ENCODE results near the gene SBF2. TPM values are rescaled to one million over a fixed set of nuclear protein-coding genes. Genes with fewer than 3 reads are reported as not detected.

The SBF2 gene
- total RNA-seq, 1 donor from 2014 or later, result 34.5 TPM

DNA sequence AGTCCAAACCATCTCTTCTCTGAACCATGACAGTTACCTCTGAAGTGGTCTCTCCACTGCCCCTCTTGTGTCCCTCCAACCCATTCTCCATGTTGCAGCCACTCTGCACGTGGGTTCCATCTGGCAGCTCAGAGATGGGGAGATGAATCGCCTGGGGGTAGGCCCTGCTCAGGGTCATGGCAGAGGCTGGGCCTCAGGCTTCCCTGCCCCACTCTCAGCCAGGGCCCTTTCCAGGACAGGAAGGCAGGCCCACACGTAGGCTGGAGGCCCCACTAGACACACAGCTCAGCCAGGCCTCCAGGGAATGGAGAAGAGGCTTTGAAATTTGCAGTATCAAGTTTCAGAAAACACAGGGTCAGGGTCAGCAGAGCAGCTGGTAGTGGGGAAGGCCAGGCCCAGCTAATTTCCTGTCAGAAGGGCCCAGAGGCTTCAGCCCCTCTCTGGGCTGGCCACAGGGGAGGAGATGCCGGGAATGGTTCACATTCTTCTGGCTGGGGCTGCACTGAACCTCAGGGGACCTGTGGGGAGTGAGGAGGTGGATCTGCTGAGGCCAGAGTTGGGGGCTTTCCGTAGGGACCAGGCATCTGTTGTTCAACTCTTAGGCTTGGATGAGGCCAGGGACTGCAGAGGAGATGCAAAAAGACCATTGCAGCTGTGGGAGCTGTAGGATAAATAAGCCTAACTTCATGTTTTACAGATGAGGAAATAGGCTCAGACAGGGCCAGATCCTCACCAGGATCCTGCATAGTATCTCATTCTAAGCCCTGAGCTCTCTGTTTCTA is 528.5 kb downstream of the SBF2 start:
- Histone ChIP-seq H3K9me3 (no peaks in the 10 kb centered on the region), H3K27me3 (no peaks in the 10 kb centered on the region), H3K4me1 (peaks cover 7 to 18% of the 10 kb centered on the region in 2 donors), H3K36me3 (no peaks in the 10 kb centered on the region), H3K4me3 (no peak overlapping the region), H3K27ac (peak overlapping the region; percentile 68 to 88)
- no peak for DNase-seq (ENCODE audit: low spot score in 2 of 2)
- intact Hi-C loops (cut with DNase I), result no loop called here
- TF ChIP-seq, protein P1, sequence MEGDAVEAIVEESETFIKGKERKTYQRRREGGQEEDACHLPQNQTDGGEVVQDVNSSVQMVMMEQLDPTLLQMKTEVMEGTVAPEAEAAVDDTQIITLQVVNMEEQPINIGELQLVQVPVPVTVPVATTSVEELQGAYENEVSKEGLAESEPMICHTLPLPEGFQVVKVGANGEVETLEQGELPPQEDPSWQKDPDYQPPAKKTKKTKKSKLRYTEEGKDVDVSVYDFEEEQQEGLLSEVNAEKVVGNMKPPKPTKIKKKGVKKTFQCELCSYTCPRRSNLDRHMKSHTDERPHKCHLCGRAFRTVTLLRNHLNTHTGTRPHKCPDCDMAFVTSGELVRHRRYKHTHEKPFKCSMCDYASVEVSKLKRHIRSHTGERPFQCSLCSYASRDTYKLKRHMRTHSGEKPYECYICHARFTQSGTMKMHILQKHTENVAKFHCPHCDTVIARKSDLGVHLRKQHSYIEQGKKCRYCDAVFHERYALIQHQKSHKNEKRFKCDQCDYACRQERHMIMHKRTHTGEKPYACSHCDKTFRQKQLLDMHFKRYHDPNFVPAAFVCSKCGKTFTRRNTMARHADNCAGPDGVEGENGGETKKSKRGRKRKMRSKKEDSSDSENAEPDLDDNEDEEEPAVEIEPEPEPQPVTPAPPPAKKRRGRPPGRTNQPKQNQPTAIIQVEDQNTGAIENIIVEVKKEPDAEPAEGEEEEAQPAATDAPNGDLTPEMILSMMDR (IDR thresholded peaks at IDR 0.05), result no peak

DNA sequence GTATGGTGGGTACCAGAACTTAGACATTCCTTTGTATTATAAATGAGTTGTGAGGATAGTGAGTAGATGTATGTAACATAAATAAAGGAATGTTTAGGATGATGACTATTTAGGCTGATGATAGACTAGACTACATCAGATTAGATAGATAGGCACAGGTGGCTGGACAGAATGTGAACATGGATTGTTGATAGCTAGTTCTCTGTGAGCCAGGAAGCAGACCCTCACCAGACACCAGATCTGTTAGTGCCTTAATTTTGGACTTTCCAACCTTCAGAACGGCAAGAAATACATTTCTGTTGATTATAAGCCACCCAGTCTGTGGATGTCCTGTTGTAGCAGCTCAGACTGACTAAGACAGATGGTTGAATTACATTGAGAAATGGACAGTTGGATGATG is 530.7 kb downstream of the SBF2 start:
- DNase-seq (ENCODE audit: low spot score in 2 of 2), result no peak
- Histone ChIP-seq H3K4me3 (no peak overlapping the region), H3K4me1 (peaks cover 20 to 33% of the 10 kb centered on the region in 2 donors), H3K36me3 (no peaks in the 10 kb centered on the region), H3K27ac (no peak overlapping the region), H3K27me3 (no peaks in the 10 kb centered on the region), H3K9me3 (no peaks in the 10 kb centered on the region)
- TF ChIP-seq, protein P1 (IDR thresholded peaks at IDR 0.05), result no peak
- intact Hi-C loops (cut with DNase I), result no loop called here

DNA sequence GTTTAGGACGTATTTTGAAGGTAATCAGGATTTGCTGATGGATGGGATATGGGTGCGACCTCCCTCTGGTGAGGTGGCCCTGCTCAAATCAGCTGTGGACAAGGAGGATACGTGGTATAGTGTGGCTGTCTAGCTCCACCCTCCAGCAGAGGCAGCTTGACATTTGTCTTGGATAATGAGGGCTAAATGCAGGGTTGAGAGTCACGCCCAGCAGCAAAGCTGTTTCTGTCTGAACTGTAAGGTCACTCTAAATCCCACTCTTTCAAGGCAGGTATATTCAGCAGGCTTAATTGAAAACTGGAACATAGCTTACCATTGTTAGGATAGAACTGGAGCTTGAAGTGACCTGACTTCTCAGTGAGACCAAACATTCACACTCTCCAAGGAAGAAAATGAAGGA is 531.5 kb downstream of the SBF2 start:
- Histone ChIP-seq H3K9me3 (no peaks in the 10 kb centered on the region), H3K27me3 (no peaks in the 10 kb centered on the region), H3K4me3 (no peak overlapping the region), H3K4me1 (peaks cover 20 to 37% of the 10 kb centered on the region in 2 donors), H3K36me3 (no peaks in the 10 kb centered on the region), H3K27ac (peak overlapping the region in 1 of 2 donors; percentile 25)
- no peak for DNase-seq (ENCODE audit: low spot score in 2 of 2)
- intact Hi-C loops (cut with DNase I), result no loop called here
- TF ChIP-seq, protein P1 (IDR thresholded peaks at IDR 0.05), result no peak

DNA sequence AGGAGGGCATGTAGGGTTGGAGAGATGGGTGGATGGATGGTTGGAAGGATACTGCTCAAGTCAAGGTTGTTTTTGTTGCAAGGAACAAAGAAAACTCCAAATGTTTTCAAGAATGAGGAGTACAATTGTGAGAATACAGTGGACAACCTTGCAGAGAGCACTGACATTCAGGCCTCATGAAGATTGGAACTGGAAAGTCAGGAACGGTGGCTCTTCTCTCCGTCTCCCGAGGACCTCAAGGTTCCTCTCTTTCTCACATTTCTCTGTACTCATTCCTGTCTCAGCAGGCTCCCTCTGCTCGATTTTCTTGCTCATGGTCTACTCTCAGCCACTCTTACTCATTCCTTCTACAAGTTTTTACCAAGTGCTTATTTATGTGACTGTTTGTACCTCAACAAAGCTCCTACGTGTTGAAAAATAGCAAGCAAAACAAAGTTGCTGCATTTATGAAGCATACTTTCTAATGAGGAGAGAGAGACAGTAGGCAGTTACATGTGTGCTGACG is 532.5 kb downstream of the SBF2 start:
- intact Hi-C loops (cut with DNase I), result no loop called here
- peak overlapping the region in 1 of 2 donors; percentile 94 for H3K27ac ChIP-seq

DNA sequence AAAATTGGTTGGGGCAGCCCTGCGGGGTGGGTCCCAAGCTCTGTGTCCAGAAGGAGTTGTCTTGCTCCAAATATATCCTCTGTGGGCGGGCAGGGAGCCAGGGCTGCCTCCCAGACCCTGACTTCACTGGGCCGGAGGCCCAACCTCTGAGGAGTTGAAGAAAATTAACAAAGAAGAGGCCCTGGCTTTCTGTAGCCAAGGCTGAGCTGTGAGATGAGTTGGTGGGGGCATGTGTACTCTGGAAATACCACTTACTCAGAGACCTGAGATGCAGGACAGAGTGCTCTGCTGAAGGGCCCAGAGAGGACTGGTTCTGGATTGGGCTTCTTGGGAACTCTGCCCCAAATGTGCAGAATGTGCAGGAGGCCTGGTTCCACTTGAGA is 533.8 kb downstream of the SBF2 start:
- Histone ChIP-seq H3K9me3 (no peaks in the 10 kb centered on the region), H3K36me3 (no peaks in the 10 kb centered on the region), H3K4me3 (no peak overlapping the region), H3K27ac (peak overlapping the region; percentile 88 to 94), H3K4me1 (peaks cover 15 to 30% of the 10 kb centered on the region in 2 donors), H3K27me3 (no peaks in the 10 kb centered on the region)
- intact Hi-C loops (cut with DNase I), result loop anchor here (1.0 kb wide), 1 partner anchor 41 kb away; no protein-coding TSS in a partner anchor
- DNase-seq (ENCODE audit: low spot score in 2 of 2), result peak; percentile 65 to 94
- TF ChIP-seq, protein P1 (IDR thresholded peaks at IDR 0.05), result no peak

More for the DNA sequence above, 532.5 kb downstream of the SBF2 start:
- Histone ChIP-seq H3K4me1 (peaks cover 20 to 38% of the 10 kb centered on the region in 2 donors), H3K27me3 (no peaks in the 10 kb centered on the region), H3K4me3 (no peak overlapping the region), H3K9me3 (no peaks in the 10 kb centered on the region), H3K36me3 (no peaks in the 10 kb centered on the region)
- TF ChIP-seq, protein P1 (IDR thresholded peaks at IDR 0.05), result no peak
- DNase-seq (ENCODE audit: low spot score in 2 of 2), result no peak
